HL-60 (cell line): ENCODE results near the gene RAC3.

Source experiments
- DNase-seq, 2 experiments: peaks; one replicate each; pipeline ENCODE4 v3.0.0-alpha.2; 2010 to 2020; ENCODE audit warnings: low read depth in 1 of 2, low spot score in 1 of 2
- H3K27ac ChIP-seq: fragments of 250-450 bp; sonication (Bioruptor Pico); replicated peaks from 2 replicates; pipeline ENCODE4 v1.5.1; 2020; ENCODE audit warnings: mild to moderate bottlenecking, moderate library complexity
- H3K27me3 ChIP-seq: fragments of 250-450 bp; sonication (Bioruptor Pico); 2 replicates; pipeline ENCODE4 v1.5.1; 2021; ENCODE audit warnings: mild to moderate bottlenecking, moderate library complexity; ENCODE audit not compliant: insufficient read depth, poor library complexity, severe bottlenecking
- H3K4me3 ChIP-seq: replicated peaks from 2 replicates; pipeline ENCODE4 v1.5.1; 2011; ENCODE audit warnings: mild to moderate bottlenecking, control low read depth, low read length; ENCODE audit not compliant: insufficient read depth
- CTCF ChIP-seq: IDR thresholded peaks from one replicate; pipeline ENCODE4 v1.5.1; 2011; ENCODE audit warnings: low read length, control low read depth, inconsistent platforms; ENCODE audit not compliant: insufficient read depth
- GABPA ChIP-seq: IDR thresholded peaks from 2 replicates; pipeline ENCODE4 v1.6.1; 2012; ENCODE audit warnings: low read depth
- POLR2AphosphoS5 ChIP-seq: IDR thresholded peaks from 2 replicates; pipeline ENCODE4 v1.6.1; 2012; ENCODE audit warnings: low read depth
- REST ChIP-seq: IDR thresholded peaks from 2 replicates; pipeline ENCODE4 v1.6.1; 2012; ENCODE audit warnings: low read depth; ENCODE audit not compliant: insufficient replicate concordance
- SPI1 ChIP-seq: IDR thresholded peaks from 2 replicates; pipeline ENCODE4 v1.6.1; 2012; ENCODE audit warnings: low read depth, mild to moderate bottlenecking, borderline replicate concordance

Gene RAC3

GRCh38 chr17:82000803-82001570 is 30.5 kb upstream of the RAC3 start:
- no peak overlapping the region for H3K4me3 ChIP-seq
- no peaks in the 10 kb centered on the region for H3K27me3 ChIP-seq
- TF ChIP-seq GABPA (no peak), SPI1 (no peak), REST (no peak), POLR2AphosphoS5 (no peak), CTCF (no peak)
- DNase-seq, result no peak
- H3K27ac ChIP-seq, result no peak overlapping the region

GRCh38 chr17:82001571-82002056 is 29.9 kb upstream of the RAC3 start:
- Histone ChIP-seq H3K27ac (no peak overlapping the region), H3K4me3 (no peak overlapping the region), H3K27me3 (no peaks in the 10 kb centered on the region)
- TF ChIP-seq POLR2AphosphoS5, result no peak
- TF ChIP-seq REST, result no peak
- TF ChIP-seq GABPA, result no peak
- no peak for TF ChIP-seq SPI1
- no peak for TF ChIP-seq CTCF
- DNase-seq, result no peak

GRCh38 chr17:82003411-82004381 is 27.8 kb upstream of the RAC3 start:
- no peak for DNase-seq
- Histone ChIP-seq H3K27me3 (no peaks in the 10 kb centered on the region), H3K27ac (no peak overlapping the region), H3K4me3 (no peak overlapping the region)
- TF ChIP-seq REST, result no peak
- TF ChIP-seq GABPA, result no peak
- no peak for TF ChIP-seq CTCF
- TF ChIP-seq POLR2AphosphoS5, result no peak
- TF ChIP-seq SPI1, result no peak
